Loucy (cell line): Measurements from ENCODE around the gene SLC5A6.

ENCODE experiments used
- H2AFZ ChIP-seq: fragments of 200-600 bp; sonication (generic); 2 replicates; pipeline ENCODE4 v1.6.0; 2016; ENCODE audit warnings: antibody characterized with exemption, mild to moderate bottlenecking, low read length, moderate library complexity
- H3F3A ChIP-seq: fragments of 200-600 bp; 2 replicates; pipeline ENCODE4 v1.6.0; 2016; ENCODE audit warnings: antibody characterized with exemption, low read depth, mild to moderate bottlenecking
- H3K27me3 ChIP-seq: fragments of 200-600 bp; sonication (generic); 2 replicates; pipeline ENCODE4 v1.6.1; 2014; ENCODE audit warnings: low read length, mild to moderate bottlenecking; ENCODE audit not compliant: insufficient read depth, poor library complexity, severe bottlenecking
- H3K36me3 ChIP-seq: fragments of 200-600 bp; sonication (generic); 2 replicates; pipeline ENCODE4 v1.6.1; 2016; ENCODE audit warnings: low read length; ENCODE audit not compliant: insufficient read depth
- H3K4me1 ChIP-seq: fragments of 200-600 bp; sonication (generic); 2 replicates; pipeline ENCODE4 v1.5.1; 2014; ENCODE audit warnings: low read length, mild to moderate bottlenecking; ENCODE audit not compliant: insufficient read depth, poor library complexity, severe bottlenecking
- H3K4me2 ChIP-seq: fragments of 200-600 bp; sonication (generic); 2 replicates; pipeline ENCODE4 v1.6.0; 2014; ENCODE audit warnings: antibody characterized with exemption, low read length, low read depth, mild to moderate bottlenecking; ENCODE audit not compliant: poor library complexity, severe bottlenecking
- H3K4me3 ChIP-seq: fragments of 200-600 bp; sonication (generic); 2 replicates; pipeline ENCODE4 v1.5.1; 2014; ENCODE audit warnings: low read length, mild to moderate bottlenecking, mixed read lengths; ENCODE audit not compliant: poor library complexity, severe bottlenecking
- H3K79me2 ChIP-seq: fragments of 200-600 bp; sonication (generic); 2 replicates; pipeline ENCODE4 v1.6.1; 2014; ENCODE audit warnings: low read length; ENCODE audit not compliant: insufficient read depth
- H3K9ac ChIP-seq: fragments of 200-600 bp; sonication (generic); 2 replicates; pipeline ENCODE4 v1.6.0; 2014; ENCODE audit warnings: mild to moderate bottlenecking, low read depth, low read length, moderate library complexity; ENCODE audit not compliant: poor library complexity, severe bottlenecking
- H3K9me2 ChIP-seq: fragments of 200-600 bp; sonication (generic); replicated peaks from 2 replicates; pipeline ENCODE4 v1.6.1; 2016; ENCODE audit warnings: low read depth, low read length, mixed read lengths
- H3K9me3 ChIP-seq: fragments of 200-600 bp; sonication (generic); 2 replicates; pipeline ENCODE4 v1.6.1; 2014; ENCODE audit warnings: mild to moderate bottlenecking, antibody characterized with exemption, low read length, low read depth; ENCODE audit not compliant: insufficient read depth
- H4K20me1 ChIP-seq: fragments of 200-600 bp; sonication (generic); 2 replicates; pipeline ENCODE4 v1.6.0; 2014; ENCODE audit warnings: antibody characterized with exemption, low read length, mild to moderate bottlenecking; ENCODE audit not compliant: insufficient read depth, poor library complexity, severe bottlenecking
- EZH2phosphoT487 ChIP-seq: fragments of 200-600 bp; IDR thresholded peaks from 2 replicates; pipeline ENCODE4 v1.6.1; 2018; ENCODE audit warnings: antibody characterized with exemption, mild to moderate bottlenecking, moderate library complexity, borderline replicate concordance
- TF ChIP-seq, protein P1 (sequence below): fragments of 200-600 bp; sonication (generic); conservative IDR thresholded peaks from 2 replicates; pipeline ENCODE4 v1.5.1; 2014; ENCODE audit warnings: mild to moderate bottlenecking, antibody characterized with exemption, low read length

The SLC5A6 gene

DNA sequence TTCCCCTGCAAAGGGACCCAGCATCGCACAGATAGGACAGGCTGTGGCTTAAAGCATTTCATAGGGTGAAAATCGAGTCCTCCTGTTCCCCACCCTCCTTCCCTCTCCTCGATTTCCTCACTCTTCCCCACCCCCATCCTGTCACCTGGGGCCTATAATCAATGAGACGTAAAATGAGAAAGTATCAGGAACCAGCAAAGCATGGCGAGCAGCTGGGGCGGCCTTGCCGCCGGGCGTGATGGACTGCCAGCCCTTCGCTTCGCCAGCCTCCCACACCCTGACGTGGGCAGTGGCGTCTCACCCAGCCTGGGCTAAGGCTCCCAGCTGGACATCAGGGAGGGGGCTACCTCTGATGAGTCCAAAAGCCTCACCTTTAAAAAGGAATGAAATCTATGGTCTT, 39.7 kb upstream of the SLC5A6 start:
- no peak overlapping the region for H3K4me2 ChIP-seq
- no peaks in the 10 kb centered on the region for H3F3A ChIP-seq
- H3K4me3 ChIP-seq: no peak overlapping the region
- H3K9me2 ChIP-seq: no peaks in the 10 kb centered on the region
- no peak overlapping the region for H2AFZ ChIP-seq
- no peak for TF ChIP-seq EZH2phosphoT487
- TF ChIP-seq, protein P1, sequence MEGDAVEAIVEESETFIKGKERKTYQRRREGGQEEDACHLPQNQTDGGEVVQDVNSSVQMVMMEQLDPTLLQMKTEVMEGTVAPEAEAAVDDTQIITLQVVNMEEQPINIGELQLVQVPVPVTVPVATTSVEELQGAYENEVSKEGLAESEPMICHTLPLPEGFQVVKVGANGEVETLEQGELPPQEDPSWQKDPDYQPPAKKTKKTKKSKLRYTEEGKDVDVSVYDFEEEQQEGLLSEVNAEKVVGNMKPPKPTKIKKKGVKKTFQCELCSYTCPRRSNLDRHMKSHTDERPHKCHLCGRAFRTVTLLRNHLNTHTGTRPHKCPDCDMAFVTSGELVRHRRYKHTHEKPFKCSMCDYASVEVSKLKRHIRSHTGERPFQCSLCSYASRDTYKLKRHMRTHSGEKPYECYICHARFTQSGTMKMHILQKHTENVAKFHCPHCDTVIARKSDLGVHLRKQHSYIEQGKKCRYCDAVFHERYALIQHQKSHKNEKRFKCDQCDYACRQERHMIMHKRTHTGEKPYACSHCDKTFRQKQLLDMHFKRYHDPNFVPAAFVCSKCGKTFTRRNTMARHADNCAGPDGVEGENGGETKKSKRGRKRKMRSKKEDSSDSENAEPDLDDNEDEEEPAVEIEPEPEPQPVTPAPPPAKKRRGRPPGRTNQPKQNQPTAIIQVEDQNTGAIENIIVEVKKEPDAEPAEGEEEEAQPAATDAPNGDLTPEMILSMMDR: no peak
- no peaks in the 10 kb centered on the region for H4K20me1 ChIP-seq
- no peaks in the 10 kb centered on the region for H3K79me2 ChIP-seq
- no peak overlapping the region for H3K9ac ChIP-seq
- H3K36me3 ChIP-seq: no peaks in the 10 kb centered on the region
- H3K27me3 ChIP-seq: no peaks in the 10 kb centered on the region
- H3K9me3 ChIP-seq: no peaks in the 10 kb centered on the region
- H3K4me1 ChIP-seq: no peaks in the 10 kb centered on the region

DNA sequence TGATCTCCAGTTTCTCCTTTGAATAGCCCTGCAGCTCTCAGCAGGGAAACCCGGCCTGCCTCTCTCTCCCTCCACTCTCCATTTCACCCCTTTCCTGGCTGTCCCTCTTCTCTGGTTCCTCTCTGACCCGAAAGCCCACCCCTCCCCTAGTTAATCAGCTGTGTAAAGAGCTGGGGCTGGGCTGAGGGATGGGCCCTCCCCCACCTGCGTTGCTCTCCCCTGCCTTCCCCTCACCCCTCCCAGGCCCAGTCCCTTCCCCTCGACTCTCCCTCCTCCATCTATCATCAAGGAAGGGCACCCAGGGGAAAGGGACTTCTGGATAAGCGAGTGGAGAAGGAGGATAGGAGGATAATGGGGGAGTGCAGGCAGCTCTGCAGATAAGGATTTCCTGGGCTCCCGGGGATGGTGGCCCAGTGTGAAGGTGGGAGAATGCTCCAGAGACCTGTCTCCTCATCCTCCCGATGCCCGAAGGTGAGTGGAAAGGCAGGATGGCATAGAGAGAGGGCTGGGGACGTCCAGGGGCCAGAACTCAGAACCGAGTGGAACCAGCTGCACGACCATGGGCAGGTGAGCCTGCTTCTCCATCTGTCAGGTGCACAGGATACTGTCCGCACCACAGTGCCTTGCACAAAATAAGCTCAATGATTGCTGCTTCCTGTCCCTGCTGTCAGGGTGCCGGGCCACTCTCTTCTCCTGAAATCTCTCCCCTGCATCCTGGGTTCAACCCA, 38.7 kb upstream of the SLC5A6 start:
- Histone ChIP-seq H3K27me3 (no peaks in the 10 kb centered on the region), H2AFZ (no peak overlapping the region), H3K9ac (no peak overlapping the region), H3K36me3 (no peaks in the 10 kb centered on the region), H3F3A (no peaks in the 10 kb centered on the region), H3K4me1 (no peaks in the 10 kb centered on the region), H3K9me3 (no peaks in the 10 kb centered on the region), H3K79me2 (no peaks in the 10 kb centered on the region), H4K20me1 (no peaks in the 10 kb centered on the region), H3K4me3 (no peak overlapping the region), H3K4me2 (no peak overlapping the region), H3K9me2 (no peaks in the 10 kb centered on the region)
- no peak for TF ChIP-seq EZH2phosphoT487
- TF ChIP-seq, protein P1: no peak

DNA sequence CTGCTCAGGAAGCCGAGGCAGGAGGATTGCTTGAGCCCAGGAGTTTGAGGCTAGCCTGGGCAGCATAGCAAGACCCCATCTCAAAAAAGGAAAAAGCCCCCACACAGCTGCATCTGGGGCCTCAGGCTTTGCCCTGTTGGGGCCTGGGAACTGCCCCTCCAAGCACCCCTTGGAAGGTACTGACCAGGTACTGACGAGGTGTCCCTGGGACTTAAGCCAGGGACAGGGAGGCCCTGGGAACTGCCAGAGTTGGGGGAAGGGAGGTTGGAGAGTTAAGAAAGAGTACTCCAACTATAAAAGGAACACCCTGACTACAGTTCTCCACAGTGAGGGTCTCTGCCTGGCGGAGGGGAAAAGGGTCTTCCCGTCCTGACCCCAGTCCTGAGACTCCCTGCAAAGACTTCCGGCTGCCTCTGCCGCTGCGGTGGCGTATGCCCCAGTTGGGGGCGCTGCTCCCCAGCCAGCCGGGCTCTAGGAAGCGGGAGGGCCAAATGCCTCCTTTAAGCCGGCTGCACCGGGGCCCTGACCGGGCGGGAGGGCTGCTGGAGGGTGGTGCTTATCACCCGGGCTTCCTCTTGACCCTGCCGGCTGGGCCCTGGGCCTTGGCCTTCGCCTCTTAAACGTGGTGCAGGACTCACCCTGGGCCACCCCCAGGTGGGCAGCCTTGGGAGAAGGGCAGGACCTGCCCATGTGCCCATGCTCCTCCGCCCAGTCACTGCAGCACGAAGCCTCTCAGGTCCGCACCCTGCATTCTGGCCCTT, 38.0 kb upstream of the SLC5A6 start:
- no peaks in the 10 kb centered on the region for H3K4me1 ChIP-seq
- TF ChIP-seq, protein P1: peak; percentile 54
- no peak for TF ChIP-seq EZH2phosphoT487
- no peak overlapping the region for H2AFZ ChIP-seq
- no peaks in the 10 kb centered on the region for H3K9me3 ChIP-seq
- H3K79me2 ChIP-seq: no peaks in the 10 kb centered on the region
- no peaks in the 10 kb centered on the region for H3F3A ChIP-seq
- no peaks in the 10 kb centered on the region for H3K9me2 ChIP-seq
- H4K20me1 ChIP-seq: no peaks in the 10 kb centered on the region
- H3K4me3 ChIP-seq: no peak overlapping the region
- H3K9ac ChIP-seq: no peak overlapping the region
- H3K4me2 ChIP-seq: no peak overlapping the region
- H3K36me3 ChIP-seq: no peaks in the 10 kb centered on the region
- no peaks in the 10 kb centered on the region for H3K27me3 ChIP-seq
